ENCODE data around the gene GPC5. TPM values are rescaled to one million over a fixed set of nuclear protein-coding genes. Genes with fewer than 3 reads are reported as not detected.

The GPC5 gene
- total RNA-seq, 4 donors from 2014 or later: not detected

DNA sequence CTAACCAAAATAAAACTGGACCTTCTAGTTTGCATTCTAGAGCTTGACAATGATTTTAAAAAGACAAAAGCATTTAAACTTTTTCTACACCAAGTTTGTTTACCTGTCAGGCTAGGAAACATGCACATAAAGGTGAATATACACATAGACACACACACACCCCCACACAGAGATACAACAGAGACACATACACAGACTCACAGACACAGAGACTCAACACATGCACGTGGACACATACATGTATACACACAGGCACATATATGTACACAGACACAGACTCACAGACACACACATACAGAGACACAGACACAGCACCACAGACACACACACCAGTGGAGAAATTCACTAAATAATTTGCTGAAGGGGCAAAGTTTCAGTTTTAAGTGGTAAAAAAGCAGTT lies 155.7 kb downstream of the GPC5 start:
- ATAC-seq (no peak), DNase-seq (no peak)
- no peaks in the 10 kb centered on the region for H3K27me3 ChIP-seq
- TF ChIP-seq CTCF (IDR thresholded peaks at IDR 0.05 in 4 of 5, conservative IDR thresholded peaks at IDR 0.05 in 1 of 5) (no peak), POLR2A (IDR thresholded peaks at IDR 0.05) (no peak)
- H3K4me1 ChIP-seq: no peaks in the 10 kb centered on the region
- no peaks in the 10 kb centered on the region for H3K9me3 ChIP-seq
- in situ Hi-C loops (cut with MboI; ENCODE audit: low sequenced_read_pairs in 4 of 4): no loop called here
- no peaks in the 10 kb centered on the region for H3K36me3 ChIP-seq
- intact Hi-C loops (cut with DNase I; ENCODE audit: low total_unique reads): no loop called here
- H3K27ac ChIP-seq: no peak overlapping the region
- no peak overlapping the region for H3K4me3 ChIP-seq

- in situ Hi-C loops (cut with MboI; ENCODE audit: low sequenced_read_pairs in 4 of 4): no loop called here
- H3K27me3 ChIP-seq: no peaks in the 10 kb centered on the region
Measured at GRCh38 chr13:91557328-91558090, 159.1 kb downstream of the GPC5 start.

DNA sequence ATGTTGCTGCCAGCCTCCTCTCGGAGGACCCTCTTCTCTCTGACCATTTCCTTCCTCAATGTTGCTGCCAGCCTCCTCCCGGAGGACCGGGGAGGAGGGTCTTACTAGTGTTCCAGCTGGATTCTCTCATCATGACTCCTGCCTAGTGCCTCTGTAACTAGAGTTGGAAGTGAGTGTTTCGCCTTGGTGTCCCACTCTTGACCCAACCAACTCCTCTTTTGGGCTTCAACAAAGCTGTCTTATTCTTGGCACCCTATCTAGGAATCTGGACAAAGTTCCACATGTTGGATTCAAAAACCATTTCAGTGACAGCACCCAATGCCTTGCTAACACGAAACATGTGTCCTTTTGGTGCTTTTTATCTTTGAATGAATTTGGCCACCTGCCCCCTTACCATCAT lies 165.4 kb downstream of the GPC5 start:
- H3K4me1 ChIP-seq: no peaks in the 10 kb centered on the region
- TF ChIP-seq POLR2A (IDR thresholded peaks at IDR 0.05) (no peak), CTCF (IDR thresholded peaks at IDR 0.05 in 4 of 5, conservative IDR thresholded peaks at IDR 0.05 in 1 of 5) (no peak)
- intact Hi-C loops (cut with DNase I; ENCODE audit: low total_unique reads): no loop called here
- H3K4me3 ChIP-seq: no peak overlapping the region
- no peak for DNase-seq
- no peaks in the 10 kb centered on the region for H3K9me3 ChIP-seq
- no peak overlapping the region for H3K27ac ChIP-seq
- in situ Hi-C loops (cut with MboI; ENCODE audit: low sequenced_read_pairs in 4 of 4): no loop called here
- no peak for ATAC-seq
- no peaks in the 10 kb centered on the region for H3K27me3 ChIP-seq
- no peaks in the 10 kb centered on the region for H3K36me3 ChIP-seq

More at GRCh38 chr13:91557328-91558090, 159.1 kb downstream of the GPC5 start:
- Histone ChIP-seq H3K9me3 (no peaks in the 10 kb centered on the region), H3K27ac (no peak overlapping the region), H3K4me1 (no peaks in the 10 kb centered on the region), H3K36me3 (no peaks in the 10 kb centered on the region), H3K4me3 (no peak overlapping the region)
- ATAC-seq (no peak), DNase-seq (no peak)
- TF ChIP-seq CTCF (IDR thresholded peaks at IDR 0.05 in 4 of 5, conservative IDR thresholded peaks at IDR 0.05 in 1 of 5): no peak
- no peak for TF ChIP-seq POLR2A (IDR thresholded peaks at IDR 0.05)
- intact Hi-C loops (cut with DNase I; ENCODE audit: low total_unique reads): no loop called here

DNA sequence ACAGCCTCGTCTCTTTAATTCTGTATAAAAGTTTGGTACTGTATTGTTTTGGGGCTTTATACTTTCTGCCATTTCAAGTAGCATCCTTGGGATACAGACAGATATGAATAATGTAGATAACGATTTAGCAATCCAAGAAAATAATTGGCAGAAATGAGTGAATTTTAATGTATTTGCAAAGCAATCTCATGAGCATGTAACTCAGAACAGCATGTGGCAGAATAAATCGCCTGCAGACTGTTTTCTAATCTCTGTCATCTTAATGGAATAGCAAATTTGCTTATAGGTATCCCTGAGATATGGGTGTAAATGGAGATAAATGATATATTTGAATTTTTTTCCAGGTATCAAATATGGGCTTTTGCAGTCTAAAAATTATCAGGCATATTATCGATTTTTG lies 166.0 kb downstream of the GPC5 start:
- H3K4me3 ChIP-seq: no peak overlapping the region

More for the DNA sequence above, 166.0 kb downstream of the GPC5 start:
- Histone ChIP-seq H3K27me3 (no peaks in the 10 kb centered on the region), H3K36me3 (no peaks in the 10 kb centered on the region), H3K4me1 (no peaks in the 10 kb centered on the region), H3K27ac (no peak overlapping the region), H3K9me3 (no peaks in the 10 kb centered on the region)
- intact Hi-C loops (cut with DNase I; ENCODE audit: low total_unique reads) (no loop called here), in situ Hi-C loops (cut with MboI; ENCODE audit: low sequenced_read_pairs in 4 of 4) (no loop called here)
- ATAC-seq (no peak), DNase-seq (no peak)
- TF ChIP-seq CTCF (IDR thresholded peaks at IDR 0.05 in 4 of 5, conservative IDR thresholded peaks at IDR 0.05 in 1 of 5): no peak
- no peak for TF ChIP-seq POLR2A (IDR thresholded peaks at IDR 0.05)

Measured in gastrocnemius medialis (tissue), 4 donors.